Prostate gland (tissue), 2 donors: ENCODE measurements around the gene DLGAP4. TPM values are rescaled to one million over a fixed set of nuclear protein-coding genes. Genes with fewer than 3 reads are reported as not detected.

Experiments
- DNase-seq: peaks from one replicate; pipeline ENCODE4 v3.0.0-alpha.2; 2019; ENCODE audit warnings: low spot score
- H3K27ac ChIP-seq, 2 donors: fragments of 200-600 bp; sonication (generic); 2 replicates each; pipeline ENCODE4 v1.5.1; 2017 to 2019
- H3K27me3 ChIP-seq: fragments of 200-600 bp; sonication (generic); replicated peaks from 2 replicates; pipeline ENCODE4 v1.5.1; 2019; ENCODE audit not compliant: insufficient read depth
- H3K36me3 ChIP-seq, 2 donors: fragments of 200-600 bp; sonication (generic); 1 replicate in 1 of 2; 2 replicates in 1 of 2; pipeline versions ENCODE4 v1.5.1 to v1.8.1; 2017 to 2019
- H3K4me1 ChIP-seq: fragments of 200-600 bp; sonication (generic); replicated peaks from 2 replicates; pipeline ENCODE4 v1.5.1; 2019
- H3K4me3 ChIP-seq, 2 donors: fragments of 200-600 bp; sonication (generic); 2 replicates each; pipeline ENCODE4 v1.5.1; 2017 to 2019
- H3K9me3 ChIP-seq: fragments of 200-600 bp; sonication (generic); 2 replicates; pipeline ENCODE4 v1.5.1; 2017
- POLR2A ChIP-seq: fragments of 450-650 bp; IDR thresholded peaks from one replicate; pipeline ENCODE4 v1.6.1; 2016; ENCODE audit warnings: antibody characterized with exemption, mild to moderate bottlenecking
- POLR2AphosphoS5 ChIP-seq: sonication (generic); formaldehyde crosslinking; IDR thresholded peaks from one replicate; pipeline ENCODE4 v1.6.1; 2017; ENCODE audit warnings: antibody characterized with exemption
- WGBS: methylation state at CpG from one replicate; pipeline ENCODE4 v1.1.5; 2018; 5-methylcytosine and 5-hydroxymethylcytosine counted together
- intact Hi-C: fragments of 100-400 bp; cut with DNase I; formaldehyde crosslinking; loops from one replicate; pipeline ENCODE4 v1.14.2; 2022
- total RNA-seq, 2 donors: library from RNA; depleted of rRNA; stranded (reverse); fragments of >200 nt; gene quantifications; one replicate each; pipeline ENCODE4 v1.1.0, GENCODE V29; 2016
- TF ChIP-seq, protein P1 (sequence below), 4 experiments: fragments of 200-600 bp in 2 of 4; fragments of 450-650 bp in 2 of 4; sonication (generic) in 2 of 4; IDR thresholded peaks; 1 replicate in 3 of 4; 2 replicates in 1 of 4; pipeline ENCODE4 v1.5.1; 2016 to 2019; ENCODE audit warnings: antibody characterized with exemption in 4 of 4, mild to moderate bottlenecking in 2 of 4, moderate library complexity in 2 of 4

Gene DLGAP4
- total RNA-seq, 2 donors from 2014 or later, result 38.0 to 104 TPM

DNA sequence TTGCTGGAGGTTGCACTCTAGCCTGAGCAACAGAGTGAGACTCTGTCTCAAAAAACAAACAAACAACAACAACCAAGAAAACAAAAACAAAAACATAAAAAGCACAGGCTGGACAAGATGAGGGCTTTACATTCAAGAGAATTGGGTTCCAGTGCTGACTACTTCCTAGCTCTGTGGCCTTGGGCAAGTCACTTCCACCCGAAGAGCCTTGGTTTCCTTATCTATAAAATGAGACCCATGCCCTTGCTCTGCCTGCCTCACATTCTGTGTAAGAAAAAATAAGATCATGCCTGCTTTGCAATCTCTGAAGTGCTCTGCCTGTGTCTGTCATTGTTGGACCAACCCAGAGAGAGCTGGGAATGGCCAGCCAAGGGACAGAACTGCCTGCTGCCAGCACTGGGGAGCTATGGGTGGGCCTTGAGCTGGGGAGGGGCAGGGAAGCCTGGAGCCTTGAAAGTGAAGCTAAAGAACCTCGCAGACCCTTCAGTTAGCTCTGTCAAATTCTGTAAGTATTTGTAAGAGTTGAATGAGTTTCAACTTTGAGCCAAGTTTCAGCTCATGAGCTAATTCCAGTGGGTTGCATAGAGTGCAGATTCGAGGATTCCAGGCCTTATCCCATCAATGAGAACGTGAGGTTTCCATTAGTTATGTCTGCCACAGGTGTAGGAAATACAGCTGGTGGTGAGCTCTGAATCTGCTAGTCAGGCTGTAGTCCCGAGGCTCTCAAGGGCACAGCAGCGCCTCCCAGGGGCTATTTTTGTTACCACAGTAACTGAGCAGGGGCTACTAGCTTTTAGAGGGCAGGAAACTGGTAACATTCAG is 93.2 kb downstream of the DLGAP4 start:
- no peaks in the 10 kb centered on the region for H3K36me3 ChIP-seq
- TF ChIP-seq POLR2AphosphoS5 (no peak), POLR2A (no peak)
- TF ChIP-seq, protein P1, sequence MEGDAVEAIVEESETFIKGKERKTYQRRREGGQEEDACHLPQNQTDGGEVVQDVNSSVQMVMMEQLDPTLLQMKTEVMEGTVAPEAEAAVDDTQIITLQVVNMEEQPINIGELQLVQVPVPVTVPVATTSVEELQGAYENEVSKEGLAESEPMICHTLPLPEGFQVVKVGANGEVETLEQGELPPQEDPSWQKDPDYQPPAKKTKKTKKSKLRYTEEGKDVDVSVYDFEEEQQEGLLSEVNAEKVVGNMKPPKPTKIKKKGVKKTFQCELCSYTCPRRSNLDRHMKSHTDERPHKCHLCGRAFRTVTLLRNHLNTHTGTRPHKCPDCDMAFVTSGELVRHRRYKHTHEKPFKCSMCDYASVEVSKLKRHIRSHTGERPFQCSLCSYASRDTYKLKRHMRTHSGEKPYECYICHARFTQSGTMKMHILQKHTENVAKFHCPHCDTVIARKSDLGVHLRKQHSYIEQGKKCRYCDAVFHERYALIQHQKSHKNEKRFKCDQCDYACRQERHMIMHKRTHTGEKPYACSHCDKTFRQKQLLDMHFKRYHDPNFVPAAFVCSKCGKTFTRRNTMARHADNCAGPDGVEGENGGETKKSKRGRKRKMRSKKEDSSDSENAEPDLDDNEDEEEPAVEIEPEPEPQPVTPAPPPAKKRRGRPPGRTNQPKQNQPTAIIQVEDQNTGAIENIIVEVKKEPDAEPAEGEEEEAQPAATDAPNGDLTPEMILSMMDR (IDR thresholded peaks at IDR 0.05), result no peak
- no peaks in the 10 kb centered on the region for H3K9me3 ChIP-seq
- no peaks in the 10 kb centered on the region for H3K4me1 ChIP-seq
- WGBS, result 37% methylated on average over 6 of the region's 6 CpGs
- no peak overlapping the region for H3K27ac ChIP-seq
- no peak overlapping the region for H3K4me3 ChIP-seq
- no peak for DNase-seq
- intact Hi-C loops, result no loop called here
- H3K27me3 ChIP-seq, result peaks cover 9% of the 10 kb centered on the region

DNA sequence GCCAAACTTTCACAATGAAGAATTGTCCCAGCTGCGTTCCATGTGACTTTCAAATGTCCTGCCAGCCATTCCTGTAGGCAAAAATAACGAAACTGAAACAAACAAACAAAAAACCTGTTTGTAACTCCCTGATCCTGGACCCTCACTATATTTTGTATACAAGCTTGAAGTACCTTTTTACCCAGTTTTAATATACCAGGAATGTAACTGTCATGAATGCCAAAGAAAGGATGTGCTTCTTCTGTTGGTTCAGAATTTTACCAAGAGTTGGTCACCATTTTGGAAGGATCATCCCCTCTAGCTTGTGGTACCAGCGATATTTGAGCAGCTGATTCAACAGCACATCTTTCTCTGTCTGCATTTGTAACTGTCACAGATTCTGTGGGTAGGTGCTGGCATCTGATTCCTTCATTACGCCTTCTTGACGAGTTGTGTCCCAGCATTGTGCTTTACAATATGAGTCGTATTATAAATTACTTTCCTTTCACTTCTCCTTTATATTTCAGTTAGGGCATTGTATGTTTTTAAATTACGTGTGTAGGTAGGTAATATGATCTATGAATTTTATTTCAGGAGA is 93.9 kb downstream of the DLGAP4 start:
- intact Hi-C loops, result no loop called here
- no peak for DNase-seq
- Histone ChIP-seq H3K9me3 (no peaks in the 10 kb centered on the region), H3K36me3 (no peaks in the 10 kb centered on the region), H3K27ac (no peak overlapping the region), H3K4me1 (no peaks in the 10 kb centered on the region), H3K27me3 (peaks cover 9% of the 10 kb centered on the region), H3K4me3 (no peak overlapping the region)
- TF ChIP-seq POLR2A (no peak), POLR2AphosphoS5 (no peak)
- TF ChIP-seq, protein P1 (IDR thresholded peaks at IDR 0.05), result no peak
- WGBS, result 59% methylated on average over 7 of the region's 7 CpGs

DNA sequence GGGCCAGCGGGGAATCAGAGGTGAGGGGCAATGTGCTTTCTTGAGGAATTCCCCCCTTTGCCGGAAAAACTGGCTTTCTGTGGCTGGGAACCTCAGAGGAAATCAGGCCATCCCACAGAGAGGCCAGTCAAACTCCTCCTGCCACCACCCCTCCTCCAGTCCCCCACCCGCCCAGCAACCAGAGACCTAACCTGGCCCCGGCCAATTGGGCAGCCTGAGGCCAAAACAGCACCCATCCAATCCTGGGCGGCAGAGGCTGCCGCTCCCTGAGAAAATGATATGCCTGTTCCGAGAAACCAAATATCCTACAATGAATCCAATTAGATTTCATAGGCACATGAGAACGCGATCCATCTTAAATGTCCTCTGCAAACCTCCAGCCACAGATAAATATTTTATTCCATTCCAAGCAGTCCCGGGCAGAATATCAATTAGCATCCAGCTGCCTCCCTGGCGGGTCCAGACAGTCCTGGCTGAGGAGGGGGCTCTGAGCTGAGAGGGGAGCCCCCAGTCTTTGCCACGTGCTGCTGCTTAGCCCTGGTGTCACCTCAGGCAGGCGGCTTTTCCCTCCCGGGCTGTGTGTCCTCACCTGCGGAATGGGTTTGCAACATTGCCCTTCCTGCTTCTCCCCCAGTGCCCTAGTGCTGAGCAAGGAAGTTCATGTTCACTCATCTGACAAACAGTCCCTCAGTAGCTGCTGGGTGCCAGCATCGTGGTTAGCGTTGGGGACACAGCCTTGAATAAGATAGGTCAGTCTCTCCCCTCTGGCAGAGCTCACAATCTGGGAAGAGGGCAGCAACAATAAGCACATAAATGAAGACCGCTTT is 95.0 kb downstream of the DLGAP4 start:
- 37% methylated on average over 18 of the region's 18 CpGs for WGBS
- intact Hi-C loops, result no loop called here
- no peak overlapping the region for H3K27ac ChIP-seq
- H3K4me3 ChIP-seq, result no peak overlapping the region
- TF ChIP-seq POLR2AphosphoS5, result no peak
- TF ChIP-seq, protein P1 (IDR thresholded peaks at IDR 0.05), result no peak
- no peak for TF ChIP-seq POLR2A
- no peaks in the 10 kb centered on the region for H3K9me3 ChIP-seq
- no peak for DNase-seq
- peaks cover 9% of the 10 kb centered on the region for H3K27me3 ChIP-seq
- H3K36me3 ChIP-seq, result no peaks in the 10 kb centered on the region
- no peaks in the 10 kb centered on the region for H3K4me1 ChIP-seq

DNA sequence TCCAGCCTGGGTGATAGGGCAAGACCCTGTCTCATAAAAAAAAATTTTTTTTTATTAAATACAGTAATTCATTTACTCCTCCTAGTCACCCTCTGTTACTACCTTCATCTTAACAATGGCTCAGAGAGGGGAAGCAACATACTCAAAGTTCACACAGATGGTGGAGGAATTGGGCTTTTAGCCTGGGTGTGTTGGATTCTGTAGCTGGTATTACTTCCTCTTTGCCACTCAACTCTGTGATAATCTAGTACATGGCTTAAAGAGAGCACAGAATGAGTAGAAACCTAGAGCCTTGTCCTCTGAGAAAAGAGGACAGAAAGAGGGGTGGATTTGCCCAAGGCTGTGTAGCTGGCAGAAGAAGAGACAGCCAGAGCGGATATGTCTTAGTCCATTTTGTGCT is 96.6 kb downstream of the DLGAP4 start:
- intact Hi-C loops, result no loop called here
- 95% methylated on average over 1 of the region's 1 CpG for WGBS
- Histone ChIP-seq H3K27me3 (peaks cover 9% of the 10 kb centered on the region), H3K36me3 (no peaks in the 10 kb centered on the region), H3K9me3 (no peaks in the 10 kb centered on the region), H3K27ac (no peak overlapping the region), H3K4me1 (no peaks in the 10 kb centered on the region), H3K4me3 (no peak overlapping the region)
- TF ChIP-seq POLR2A, result no peak
- no peak for TF ChIP-seq POLR2AphosphoS5
- TF ChIP-seq, protein P1 (IDR thresholded peaks at IDR 0.05), result no peak
- DNase-seq, result no peak
